ENCODE data around the gene RAB3D.
"Not testable (repeated sequence)": the region's sequence is repeated elsewhere in the genome, so short reads cannot be mapped to it uniquely, and the experiment has no call there.

The RAB3D gene

GRCh38 chr19:11339254-11340098, at the start of gene RAB3D:
TSS of gene RAB3D (minus strand) at chr19:11339657. CDS start at chr19:11337399, 2,258 bp downstream.
- in situ Hi-C loops (cut with MboI; ENCODE audit: low sequenced_read_pairs): no loop called here

GRCh38 chr19:11387162-11388034, 47.9 kb upstream of the RAB3D start:
- in situ Hi-C loops (cut with MboI; ENCODE audit: low sequenced_read_pairs): no loop called here

- in situ Hi-C loops (cut with MboI; ENCODE audit: low sequenced_read_pairs): no loop called here
These were observed 45.3 kb upstream of the RAB3D start for GRCh38 chr19:11384778-11385129.

- in situ Hi-C loops (cut with MboI; ENCODE audit: low sequenced_read_pairs): no loop called here
These were observed 44.2 kb upstream of the RAB3D start for GRCh38 chr19:11383706-11384048.

GRCh38 chr19:11382898-11383705, 43.6 kb upstream of the RAB3D start:
- in situ Hi-C loops (cut with MboI; ENCODE audit: low sequenced_read_pairs): no loop called here

GRCh38 chr19:11380653-11381537, 41.4 kb upstream of the RAB3D start:
- in situ Hi-C loops (cut with MboI; ENCODE audit: low sequenced_read_pairs): no loop called here

- in situ Hi-C loops (cut with MboI; ENCODE audit: low sequenced_read_pairs): no loop called here
These were observed 40.4 kb upstream of the RAB3D start for GRCh38 chr19:11379857-11380350.

- in situ Hi-C loops (cut with MboI; ENCODE audit: low sequenced_read_pairs): not testable (repeated sequence)
These were observed 39.9 kb upstream of the RAB3D start for GRCh38 chr19:11379269-11379845.

- in situ Hi-C loops (cut with MboI; ENCODE audit: low sequenced_read_pairs): no loop called here
These were observed 39.1 kb upstream of the RAB3D start for GRCh38 chr19:11378319-11379189.

- in situ Hi-C loops (cut with MboI; ENCODE audit: low sequenced_read_pairs): no loop called here
These were observed 38.3 kb upstream of the RAB3D start for GRCh38 chr19:11377756-11378155.

- in situ Hi-C loops (cut with MboI; ENCODE audit: low sequenced_read_pairs): no loop called here
These were observed 37.8 kb upstream of the RAB3D start for GRCh38 chr19:11377237-11377636.

- in situ Hi-C loops (cut with MboI; ENCODE audit: low sequenced_read_pairs): no loop called here
These were observed 35.9 kb upstream of the RAB3D start for GRCh38 chr19:11375143-11375948.

- in situ Hi-C loops (cut with MboI; ENCODE audit: low sequenced_read_pairs): no loop called here
These were observed 35.1 kb upstream of the RAB3D start, which contains the start of gene SWSAP1 for GRCh38 chr19:11374433-11375142. TSS of gene SWSAP1 (plus strand) at chr19:11374666. CDS start at chr19:11374681, 15 bp downstream.

- in situ Hi-C loops (cut with MboI; ENCODE audit: low sequenced_read_pairs): no loop called here
These were observed 34.5 kb upstream of the RAB3D start for GRCh38 chr19:11373885-11374432.

- in situ Hi-C loops (cut with MboI; ENCODE audit: low sequenced_read_pairs): no loop called here
These were observed 33.9 kb upstream of the RAB3D start for GRCh38 chr19:11373166-11373884.

- in situ Hi-C loops (cut with MboI; ENCODE audit: low sequenced_read_pairs): no loop called here
These were observed 31.3 kb upstream of the RAB3D start for GRCh38 chr19:11370744-11371143.

All from hTERT RPE-1 (cell line).